ENCODE results near the gene HERC4.

The HERC4 gene

GRCh38 chr10:68074775-68075549 lies at the start of gene HERC4:
TSS of gene HERC4 (minus strand) at chr10:68075283. CDS start at chr10:68073108, 2,175 bp downstream.
- in situ Hi-C loops (cut with HindIII; ENCODE audit: low sequenced_read_pairs): no loop called here

GRCh38 chr10:68124718-68125117 lies 49.6 kb upstream of the HERC4 start:
- in situ Hi-C loops (cut with HindIII; ENCODE audit: low sequenced_read_pairs): no loop called here

GRCh38 chr10:68121852-68122251 lies 46.8 kb upstream of the HERC4 start:
- in situ Hi-C loops (cut with HindIII; ENCODE audit: low sequenced_read_pairs): no loop called here

- in situ Hi-C loops (cut with HindIII; ENCODE audit: low sequenced_read_pairs): no loop called here
Observed at GRCh38 chr10:68121020-68121743, 46.1 kb upstream of the HERC4 start.

- in situ Hi-C loops (cut with HindIII; ENCODE audit: low sequenced_read_pairs): no loop called here
Observed at GRCh38 chr10:68118657-68119056, 43.6 kb upstream of the HERC4 start.

- in situ Hi-C loops (cut with HindIII; ENCODE audit: low sequenced_read_pairs): no loop called here
Observed at GRCh38 chr10:68112837-68113236, 37.8 kb upstream of the HERC4 start.

- in situ Hi-C loops (cut with HindIII; ENCODE audit: low sequenced_read_pairs): no loop called here
Observed at GRCh38 chr10:68111584-68111983, 36.5 kb upstream of the HERC4 start.

GRCh38 chr10:68110027-68110426 lies 34.9 kb upstream of the HERC4 start:
- in situ Hi-C loops (cut with HindIII; ENCODE audit: low sequenced_read_pairs): no loop called here

- in situ Hi-C loops (cut with HindIII; ENCODE audit: low sequenced_read_pairs): loop anchor here (5.0 kb wide), 1 partner anchor 97 kb away; no protein-coding TSS in a partner anchor
Observed at GRCh38 chr10:68109331-68109730, 34.2 kb upstream of the HERC4 start, which contains the start of gene MYPN. TSS of gene MYPN (plus strand) at chr10:68109488. CDS start at chr10:68121439, 11,951 bp downstream.

GRCh38 chr10:68108653-68109052 lies 33.6 kb upstream of the HERC4 start:
- in situ Hi-C loops (cut with HindIII; ENCODE audit: low sequenced_read_pairs): loop anchor here (5.0 kb wide), 1 partner anchor 96 kb away; no protein-coding TSS in a partner anchor

GRCh38 chr10:68108051-68108450 lies 33.0 kb upstream of the HERC4 start:
- in situ Hi-C loops (cut with HindIII; ENCODE audit: low sequenced_read_pairs): loop anchor here (5.0 kb wide), 1 partner anchor 96 kb away; no protein-coding TSS in a partner anchor

- in situ Hi-C loops (cut with HindIII; ENCODE audit: low sequenced_read_pairs): loop anchor here (5.0 kb wide), 1 partner anchor 95 kb away; no protein-coding TSS in a partner anchor
Observed at GRCh38 chr10:68107651-68108050, 32.6 kb upstream of the HERC4 start.

GRCh38 chr10:68106656-68107055 lies 31.6 kb upstream of the HERC4 start:
- in situ Hi-C loops (cut with HindIII; ENCODE audit: low sequenced_read_pairs): loop anchor here (5.0 kb wide), 1 partner anchor 94 kb away; no protein-coding TSS in a partner anchor

- in situ Hi-C loops (cut with HindIII; ENCODE audit: low sequenced_read_pairs): loop anchor here (5.0 kb wide), 1 partner anchor 94 kb away; no protein-coding TSS in a partner anchor
Observed at GRCh38 chr10:68105820-68106219, 30.7 kb upstream of the HERC4 start.

- in situ Hi-C loops (cut with HindIII; ENCODE audit: low sequenced_read_pairs): loop anchor here (5.0 kb wide), 1 partner anchor 53 kb away; no protein-coding TSS in a partner anchor
Observed at GRCh38 chr10:68103901-68104300, 28.8 kb upstream of the HERC4 start.

- in situ Hi-C loops (cut with HindIII; ENCODE audit: low sequenced_read_pairs): loop anchor here (5.0 kb wide), 1 partner anchor 54 kb away; no protein-coding TSS in a partner anchor
Observed at GRCh38 chr10:68103261-68103878, 28.3 kb upstream of the HERC4 start.

- in situ Hi-C loops (cut with HindIII; ENCODE audit: low sequenced_read_pairs): loop anchor here (5.0 kb wide), 1 partner anchor 56 kb away; no protein-coding TSS in a partner anchor
Observed at GRCh38 chr10:68101066-68101465, 26.0 kb upstream of the HERC4 start.

- in situ Hi-C loops (cut with HindIII; ENCODE audit: low sequenced_read_pairs): loop anchor here (5.0 kb wide), 1 partner anchor 58 kb away; no protein-coding TSS in a partner anchor
Observed at GRCh38 chr10:68099736-68100135, 24.7 kb upstream of the HERC4 start.

GRCh38 chr10:68096913-68097516 lies 21.9 kb upstream of the HERC4 start:
- in situ Hi-C loops (cut with HindIII; ENCODE audit: low sequenced_read_pairs): no loop called here

GRCh38 chr10:68095153-68095552 lies 20.1 kb upstream of the HERC4 start:
- in situ Hi-C loops (cut with HindIII; ENCODE audit: low sequenced_read_pairs): no loop called here
